Measurements from ENCODE around the gene CHMP6. TPM values are rescaled to one million over a fixed set of nuclear protein-coding genes. Genes with fewer than 3 reads are reported as not detected.

The CHMP6 gene
- total RNA-seq, 1 experiment from 2014 or later: 22.0 TPM

- ChIA-PET CTCF (interaction anchor here (0.7 to 1.3 kb wide), 4 partner anchors 110 to 977 kb away, joined by 3 to 4 read pairs (median 4); no protein-coding TSS in a partner anchor), RAD21 (ENCODE audit: low non-redundant PET in 1 of 2, low total read pairs in 2 of 2, uncharacterized antibody in 2 of 2, unreplicated experiment in 2 of 2) (interaction anchor here (0.6 to 1.3 kb wide), 3 partner anchors 530 to 1188 kb away, joined by 3 to 6 read pairs (median 6); partner anchors contain the start of gene CBX8 (in 1 of the 2)), POLR2A (interaction anchor here (0.7 kb wide), 1 partner anchor 237 kb away, joined by 3 read pairs; no protein-coding TSS in a partner anchor)
- H3K79me2 ChIP-seq (ENCODE audit: insufficient read depth, low read length): no peaks in the 10 kb centered on the region
- peaks cover 33 to 50% of the 10 kb centered on the region in 2 experiments for H3K4me1 ChIP-seq (ENCODE audit: control insufficient read depth in 1 of 2, insufficient read depth in 2 of 2, low read length in 2 of 2)
- peak; percentile 80 for ATAC-seq
- no peaks in the 10 kb centered on the region for H3K27me3 ChIP-seq (ENCODE audit: insufficient read depth, low read length)
- no peak overlapping the region for H2AFZ ChIP-seq (ENCODE audit: low read depth, low read length, poor library complexity, severe bottlenecking)
- H4K20me1 ChIP-seq (ENCODE audit: insufficient read depth): no peaks in the 10 kb centered on the region
- BruUV-seq (replicated peaks): no TSS peak
- TF ChIP-seq CTCF (IDR thresholded peaks at IDR 0.05 in 2 of 3, conservative IDR thresholded peaks at IDR 0.05 in 1 of 3; ENCODE audit: borderline replicate concordance in 1 of 3, insufficient read depth in 1 of 3, low read depth in 2 of 3, low read length in 2 of 3) (peak; percentile 35 to 52 (median 47); a peak in 4 of 6 replicates), RAD21 (IDR thresholded peaks at IDR 0.05; ENCODE audit: low read depth) (peak; percentile 49), CBX3 (IDR thresholded peaks at IDR 0.05; ENCODE audit: low read depth) (no peak), YY1 (IDR thresholded peaks at IDR 0.05; ENCODE audit: extremely low read depth, insufficient replicate concordance, low read depth, low read length) (no peak), TCF7L2 (IDR thresholded peaks at IDR 0.05; ENCODE audit: borderline replicate concordance, extremely low read depth, insufficient read depth, insufficient read length) (peak; percentile 51), ELF1 (IDR thresholded peaks at IDR 0.05; ENCODE audit: borderline replicate concordance, low read depth) (no peak), ZNF274 (IDR thresholded peaks at IDR 0.05; ENCODE audit: low read depth, low read length) (no peak)
- peak; percentile 88 for DNase-seq (ENCODE audit: low read depth, low spot score)
- H3K9me2 ChIP-seq (ENCODE audit: insufficient read depth): no peaks in the 10 kb centered on the region
- intact Hi-C loops (cut with micrococcal nuclease): loop anchor here (5.0 to 10.0 kb wide), 3 partner anchors 240 to 977 kb away; partner anchors contain the start of gene CEP131
- H3K4me3 ChIP-seq (replicated peaks in 1 of 2; ENCODE audit: low read depth in 1 of 2, low read length in 2 of 2): 0 out of 4 replicates have a peak overlapping the region, but pooled peaks of 1 of the 2 experiments have one; percentile 3
- H3K36me3 ChIP-seq (ENCODE audit: control insufficient read depth in 1 of 2, insufficient read depth in 2 of 2, low read length in 2 of 2): no peaks in the 10 kb centered on the region
- peak overlapping the region; percentile 55 for H3K27ac ChIP-seq (ENCODE audit: low read depth, low read length)
- H3K9me3 ChIP-seq (ENCODE audit: control insufficient read depth in 1 of 2, insufficient read depth in 1 of 2, low read depth in 1 of 2, low read length in 2 of 2): no peaks in the 10 kb centered on the region
- H3K4me2 ChIP-seq (ENCODE audit: low read length): peak overlapping the region; percentile 55
- peak overlapping the region; percentile 2 for H3K9ac ChIP-seq (ENCODE audit: low read length)
Measured at GRCh38 chr17:80984749-80985148, 6.9 kb upstream of the CHMP6 start.
